Stimulated activated CD4-positive, alpha-beta T cell treated with anti-CD3 and anti-CD28 coated beads, Interleukin-15, amount 100 ng/mL, for 48 hours (primary cell): ENCODE measurements around the gene KIF14.
A peak's percentile ranks its signal among the peaks of the same experiment; 100 is the strongest.

Experiments
- DNase-seq, 2 donors: peaks; one replicate each; pipeline ENCODE4 v3.0.0-alpha.2; 2020; ENCODE audit warnings: low read depth in 2 of 2

KIF14 gene

GRCh38 chr1:200620273-200621131, at the start of gene KIF14:
Gene KIF14, minus strand, starts transcription at chr1:200620751. Its CDS starts 2,028 bp downstream, at chr1:200618723.
- peak; percentile 87 to 91 for DNase-seq

- DNase-seq = peak; percentile 91
These were observed 49.0 kb upstream of the KIF14 start, which contains the start of gene DDX59 for GRCh38 chr1:200669314-200670241. Gene DDX59, minus strand, starts transcription at chr1:200669907. Its CDS starts 3,167 bp downstream, at chr1:200666740.

GRCh38 chr1:200668514-200669313, 48.2 kb upstream of the KIF14 start:
- no peak for DNase-seq

- no peak for DNase-seq
These were observed 45.8 kb upstream of the KIF14 start for GRCh38 chr1:200666309-200666708.

GRCh38 chr1:200665861-200666260, 45.3 kb upstream of the KIF14 start:
- no peak for DNase-seq

- DNase-seq = no peak
These were observed 40.2 kb upstream of the KIF14 start for GRCh38 chr1:200660719-200661118.

- DNase-seq = no peak
These were observed 38.7 kb upstream of the KIF14 start for GRCh38 chr1:200659269-200659668.

- DNase-seq = no peak
These were observed 37.7 kb upstream of the KIF14 start for GRCh38 chr1:200658037-200658818.

- DNase-seq = no peak
These were observed 34.1 kb upstream of the KIF14 start for GRCh38 chr1:200654660-200655059.

- no peak for DNase-seq
These were observed 32.5 kb upstream of the KIF14 start for GRCh38 chr1:200653022-200653462.

- no peak for DNase-seq
These were observed 31.8 kb upstream of the KIF14 start for GRCh38 chr1:200652378-200652777.

- no peak for DNase-seq
These were observed 26.0 kb upstream of the KIF14 start for GRCh38 chr1:200646515-200646914.

- DNase-seq = no peak
These were observed 23.5 kb upstream of the KIF14 start for GRCh38 chr1:200644021-200644420.

- no peak for DNase-seq
These were observed 21.9 kb upstream of the KIF14 start for GRCh38 chr1:200642481-200642880.

- no peak for DNase-seq
These were observed 20.4 kb upstream of the KIF14 start for GRCh38 chr1:200640963-200641401.

- no peak for DNase-seq
These were observed 19.9 kb upstream of the KIF14 start for GRCh38 chr1:200640373-200640962.

- no peak for DNase-seq
These were observed 17.5 kb upstream of the KIF14 start for GRCh38 chr1:200638073-200638472.

GRCh38 chr1:200636681-200637080, 16.1 kb upstream of the KIF14 start:
- DNase-seq = no peak

GRCh38 chr1:200634261-200635122, 13.9 kb upstream of the KIF14 start:
- DNase-seq = no peak
